Uterus (tissue), 2 donors: ENCODE measurements around the gene IVL.

Experiments
- POLR2A ChIP-seq, 2 donors: fragments of 450-650 bp; IDR thresholded peaks; one replicate each; pipeline ENCODE4 v1.6.1; 2016; ENCODE audit warnings: antibody characterized with exemption in 2 of 2, mild to moderate bottlenecking in 1 of 2, moderate library complexity in 1 of 2
- TF ChIP-seq, protein P1 (sequence below), 4 experiments: fragments of 200-600 bp in 2 of 4; fragments of 450-650 bp in 2 of 4; sonication (generic) in 2 of 4; IDR thresholded peaks; one replicate each; pipeline ENCODE4 v1.5.1; 2016 to 2019; ENCODE audit warnings: antibody characterized with exemption in 4 of 4, mild to moderate bottlenecking in 2 of 4, moderate library complexity in 1 of 4

DNA sequence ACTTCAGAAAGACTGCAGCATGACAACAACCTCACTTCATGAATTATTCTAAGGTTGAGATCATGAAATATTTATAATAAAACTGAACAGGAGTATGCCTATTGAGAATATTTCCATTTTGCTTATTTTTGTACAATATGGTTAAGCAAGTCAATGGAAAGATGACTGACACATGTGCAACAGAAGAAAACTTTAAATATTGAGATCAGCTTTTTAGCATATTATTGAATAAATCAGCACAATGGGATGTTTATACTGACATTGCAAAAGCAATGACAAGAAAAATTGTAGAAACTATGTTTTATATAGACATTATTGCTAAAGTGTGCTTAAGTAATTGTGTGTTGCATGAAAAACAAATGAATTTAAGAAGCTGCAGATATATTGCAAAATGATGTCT lies 43.9 kb upstream of the IVL start:
- TF ChIP-seq POLR2A (IDR thresholded peaks at IDR 0.05), result no peak
- TF ChIP-seq, protein P1, sequence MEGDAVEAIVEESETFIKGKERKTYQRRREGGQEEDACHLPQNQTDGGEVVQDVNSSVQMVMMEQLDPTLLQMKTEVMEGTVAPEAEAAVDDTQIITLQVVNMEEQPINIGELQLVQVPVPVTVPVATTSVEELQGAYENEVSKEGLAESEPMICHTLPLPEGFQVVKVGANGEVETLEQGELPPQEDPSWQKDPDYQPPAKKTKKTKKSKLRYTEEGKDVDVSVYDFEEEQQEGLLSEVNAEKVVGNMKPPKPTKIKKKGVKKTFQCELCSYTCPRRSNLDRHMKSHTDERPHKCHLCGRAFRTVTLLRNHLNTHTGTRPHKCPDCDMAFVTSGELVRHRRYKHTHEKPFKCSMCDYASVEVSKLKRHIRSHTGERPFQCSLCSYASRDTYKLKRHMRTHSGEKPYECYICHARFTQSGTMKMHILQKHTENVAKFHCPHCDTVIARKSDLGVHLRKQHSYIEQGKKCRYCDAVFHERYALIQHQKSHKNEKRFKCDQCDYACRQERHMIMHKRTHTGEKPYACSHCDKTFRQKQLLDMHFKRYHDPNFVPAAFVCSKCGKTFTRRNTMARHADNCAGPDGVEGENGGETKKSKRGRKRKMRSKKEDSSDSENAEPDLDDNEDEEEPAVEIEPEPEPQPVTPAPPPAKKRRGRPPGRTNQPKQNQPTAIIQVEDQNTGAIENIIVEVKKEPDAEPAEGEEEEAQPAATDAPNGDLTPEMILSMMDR (IDR thresholded peaks at IDR 0.05), result no peak
